HG03457 (cell line): ENCODE measurements around the gene IGFBP5.

ENCODE experiments used
- ATAC-seq: cut with Tn5 transposase; IDR thresholded peaks from one replicate; pipeline ENCODE4 v1.9.1; 2021; ENCODE audit warnings: moderate number of reproducible peaks; ENCODE audit not compliant: unreplicated experiment

IGFBP5 gene

GRCh38 chr2:216670266-216671080, 24.9 kb downstream of the IGFBP5 start:
- ATAC-seq, result no peak

DNA sequence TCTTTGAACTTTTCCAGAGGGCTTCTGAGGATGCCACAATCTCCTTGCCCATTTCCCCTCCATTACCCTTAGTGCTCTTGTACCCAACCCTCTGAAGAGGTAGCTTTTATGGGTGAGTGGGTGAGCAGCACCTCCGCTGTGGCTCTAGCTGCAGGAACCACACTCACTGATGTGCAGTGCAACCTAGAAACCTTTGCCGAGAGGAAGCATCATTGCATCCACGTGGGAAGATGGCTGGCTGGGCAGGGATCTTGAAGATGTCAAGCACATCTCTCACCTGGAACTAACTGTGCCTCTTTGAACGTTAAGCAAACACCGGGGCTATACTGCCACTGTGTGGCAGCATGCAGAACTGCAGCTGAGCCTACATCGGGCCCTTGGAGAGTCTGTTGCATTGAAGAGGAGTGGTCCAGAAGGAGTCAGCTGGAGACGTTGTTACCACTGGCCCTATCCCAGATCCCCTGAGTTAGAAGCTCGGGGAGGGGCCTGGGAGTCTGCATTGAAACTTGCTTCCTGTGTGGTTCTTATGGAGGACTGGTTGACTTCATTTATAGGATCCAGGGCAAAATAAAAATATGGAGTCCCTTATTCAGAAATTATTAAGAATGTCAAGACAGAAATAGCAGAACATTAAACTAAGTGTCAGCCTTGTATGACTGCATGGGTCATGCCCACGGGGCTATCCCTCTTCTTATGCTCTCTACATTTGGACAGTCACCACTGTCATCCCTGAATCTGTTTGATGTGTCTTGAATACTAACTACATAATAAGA, 28.7 kb downstream of the IGFBP5 start:
- ATAC-seq, result no peak

DNA sequence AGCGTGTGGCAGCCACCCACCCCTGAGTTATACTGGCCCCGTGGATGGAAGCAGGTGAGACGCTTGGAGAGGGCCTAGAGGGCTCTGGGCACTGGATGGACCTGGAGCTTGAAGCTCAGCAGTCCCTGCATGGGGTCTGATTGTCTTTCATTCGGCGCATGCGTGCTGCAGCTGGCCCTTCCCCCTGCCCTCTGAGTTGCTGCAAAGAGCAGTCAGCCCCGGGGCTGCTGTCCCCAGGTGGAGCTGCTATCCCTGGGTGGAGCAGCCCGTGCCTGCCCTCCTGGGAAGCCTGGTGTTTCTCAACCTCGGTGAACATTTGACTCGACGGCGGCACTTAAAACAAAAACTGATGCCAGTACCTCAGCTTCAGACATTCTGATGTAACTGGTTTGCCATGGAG, 29.6 kb downstream of the IGFBP5 start:
- ATAC-seq, result no peak

- no peak for ATAC-seq
Measured at GRCh38 chr2:216665242-216665641, 30.1 kb downstream of the IGFBP5 start.

DNA sequence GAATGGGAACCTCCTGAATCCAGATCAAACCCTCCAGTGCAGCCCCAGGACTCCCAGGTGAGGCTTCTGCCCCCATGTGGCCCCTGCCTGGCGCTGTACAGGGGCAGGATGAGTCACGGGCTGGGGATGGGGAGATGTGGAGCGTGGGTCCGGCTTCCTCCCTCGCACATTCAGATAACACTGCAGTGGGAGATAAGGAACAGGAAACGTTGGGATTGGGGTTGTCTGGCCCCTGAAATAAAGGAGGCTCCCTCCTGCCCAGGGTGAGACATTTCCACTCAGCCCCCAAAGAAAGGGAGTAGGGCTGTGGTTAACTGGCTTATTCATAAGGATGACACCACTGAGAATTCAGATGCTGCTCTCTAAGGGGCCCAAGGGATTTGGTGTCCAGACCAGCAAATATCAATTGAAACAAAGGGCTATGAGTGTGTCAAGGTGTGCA, 30.7 kb downstream of the IGFBP5 start:
- no peak for ATAC-seq

DNA sequence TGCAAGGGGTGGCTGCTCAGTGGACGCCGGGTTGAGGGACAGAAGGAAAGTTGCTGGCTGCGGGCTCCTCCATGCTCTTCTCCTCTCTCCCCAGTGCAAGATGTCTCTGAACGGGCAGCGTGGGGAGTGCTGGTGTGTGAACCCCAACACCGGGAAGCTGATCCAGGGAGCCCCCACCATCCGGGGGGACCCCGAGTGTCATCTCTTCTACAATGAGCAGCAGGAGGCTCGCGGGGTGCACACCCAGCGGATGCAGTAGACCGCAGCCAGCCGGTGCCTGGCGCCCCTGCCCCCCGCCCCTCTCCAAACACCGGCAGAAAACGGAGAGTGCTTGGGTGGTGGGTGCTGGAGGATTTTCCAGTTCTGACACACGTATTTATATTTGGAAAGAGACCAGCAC, 31.5 kb downstream of the IGFBP5 start:
- no peak for ATAC-seq

GRCh38 chr2:216663106-216663505, 32.2 kb downstream of the IGFBP5 start:
- ATAC-seq, result no peak

GRCh38 chr2:216661639-216662375, 33.5 kb downstream of the IGFBP5 start:
- no peak for ATAC-seq

DNA sequence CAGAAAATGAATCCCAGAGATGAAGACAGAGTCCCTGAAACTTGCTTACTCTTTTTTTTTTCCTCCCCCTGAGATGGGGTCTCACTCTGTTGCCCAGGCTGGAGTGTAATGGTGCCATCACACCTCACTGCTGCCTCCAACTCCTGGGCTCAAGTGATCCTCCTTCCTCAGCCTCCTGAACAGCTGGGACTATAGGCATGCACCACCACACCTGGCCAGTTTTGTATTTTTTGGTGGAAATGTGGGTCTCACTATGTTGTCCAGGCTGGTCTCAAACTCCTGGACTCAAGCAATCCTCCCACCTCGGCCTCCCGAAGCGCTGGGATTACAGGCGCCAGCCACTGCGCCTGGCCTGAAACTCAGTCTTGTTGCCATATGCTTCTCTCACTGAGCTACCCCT, 34.3 kb downstream of the IGFBP5 start:
- ATAC-seq, result no peak

- ATAC-seq, result no peak
Measured at GRCh38 chr2:216660496-216660895, 34.9 kb downstream of the IGFBP5 start.

DNA sequence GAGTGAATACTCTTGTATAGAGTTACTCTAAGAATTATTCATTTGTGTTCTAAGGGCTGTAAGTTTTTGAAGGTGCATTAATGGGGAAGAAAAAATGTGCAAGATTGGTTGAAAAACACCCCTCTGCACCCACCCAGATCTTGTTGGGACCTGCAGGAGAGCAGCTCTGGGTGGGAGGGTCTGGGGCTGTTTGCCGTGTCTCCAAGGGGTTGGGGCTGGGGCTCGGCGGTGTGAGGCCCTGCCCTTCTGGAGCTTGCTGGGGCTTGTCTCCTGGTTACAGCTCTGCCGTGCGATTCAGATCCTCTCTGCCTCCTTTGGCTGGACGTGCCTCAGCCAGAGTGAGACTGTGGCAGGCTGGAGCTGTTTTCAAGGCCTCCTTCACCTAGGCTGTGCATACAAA, 36.1 kb downstream of the IGFBP5 start:
- ATAC-seq, result no peak

DNA sequence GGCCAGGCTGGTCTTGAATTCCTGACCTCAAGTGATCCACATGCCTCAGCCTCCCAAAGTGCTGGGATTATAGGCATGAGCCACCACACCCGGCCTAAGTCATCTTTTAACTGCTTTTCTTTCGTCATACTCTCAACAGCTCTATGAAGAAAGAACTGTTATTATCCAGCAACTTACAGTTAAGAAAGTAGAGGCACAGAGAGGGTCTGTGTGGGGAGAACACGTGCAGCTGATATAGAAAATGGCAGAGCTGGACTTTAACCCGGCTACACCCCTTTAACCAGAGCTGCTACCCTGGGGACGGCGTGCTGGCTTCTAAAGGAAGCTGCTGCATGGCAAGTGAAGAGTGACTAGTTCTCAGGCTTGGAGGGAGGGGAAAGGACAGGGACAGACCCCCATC, 36.6 kb downstream of the IGFBP5 start:
- ATAC-seq, result no peak

GRCh38 chr2:216657980-216658379, 37.4 kb downstream of the IGFBP5 start:
- ATAC-seq, result no peak

DNA sequence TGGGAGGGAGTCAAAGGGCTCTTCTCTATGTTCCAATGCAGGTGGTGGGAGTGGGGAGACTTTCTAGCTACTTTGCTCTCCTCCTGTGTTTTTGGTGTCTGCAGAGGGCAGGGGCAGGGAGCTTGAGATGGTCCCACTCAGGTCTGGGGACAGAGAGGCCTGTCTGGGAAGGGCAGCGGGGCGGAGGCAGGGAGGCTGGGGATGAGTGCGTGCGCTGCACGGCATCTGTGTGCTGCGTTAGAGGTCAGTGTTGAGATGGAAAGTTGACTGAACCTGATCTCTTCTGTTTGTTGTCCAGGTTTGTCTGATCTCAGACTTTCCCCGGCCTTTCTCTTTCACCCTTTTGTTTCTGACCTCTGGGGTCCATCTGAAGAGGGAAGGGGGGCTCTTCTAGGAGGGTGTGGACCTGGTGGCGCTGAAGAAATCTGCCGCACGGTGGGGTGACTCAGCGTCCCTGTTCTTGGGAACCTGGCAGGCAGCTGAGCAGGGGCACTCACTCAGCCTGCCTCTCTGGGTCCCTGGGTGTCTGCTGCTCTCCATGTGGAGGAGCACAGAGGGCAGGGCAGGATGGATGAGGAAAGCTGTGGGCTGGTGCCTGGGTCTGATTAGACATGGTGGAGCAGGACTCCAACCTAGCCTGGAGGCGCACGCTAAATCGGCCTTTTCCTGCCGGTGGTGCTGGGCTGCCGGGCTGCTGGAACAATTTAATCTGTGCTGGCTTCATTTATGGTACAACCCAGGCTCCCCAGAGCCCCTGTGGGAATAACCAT, 38.1 kb downstream of the IGFBP5 start:
- no peak for ATAC-seq

DNA sequence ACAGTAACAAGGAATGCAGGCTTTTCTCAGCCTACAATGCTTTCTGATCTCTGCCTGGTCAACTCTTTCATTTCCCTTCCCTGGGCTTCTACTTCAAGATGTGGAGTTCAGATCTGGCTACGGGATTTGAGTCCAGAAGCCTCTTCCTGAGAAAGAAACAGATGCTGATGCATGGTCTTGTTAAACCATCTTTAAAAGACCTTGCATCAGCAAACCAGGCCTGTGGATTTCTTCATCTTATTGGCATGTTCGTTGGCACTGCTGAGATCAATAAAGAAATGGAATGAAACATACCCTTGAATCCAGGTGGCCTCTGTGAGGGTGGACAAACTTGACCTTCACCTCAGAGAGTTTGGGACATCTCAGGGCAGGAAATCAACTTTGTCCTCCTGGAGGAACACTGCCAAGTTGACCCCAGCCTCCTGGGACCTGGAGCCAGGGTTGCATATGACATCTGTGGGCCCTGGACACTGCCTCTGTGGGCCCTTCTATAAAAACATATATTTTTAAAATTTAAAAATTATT, 40.8 kb downstream of the IGFBP5 start:
- ATAC-seq, result no peak

- no peak for ATAC-seq
Measured at GRCh38 chr2:216653931-216654365, 41.4 kb downstream of the IGFBP5 start.

DNA sequence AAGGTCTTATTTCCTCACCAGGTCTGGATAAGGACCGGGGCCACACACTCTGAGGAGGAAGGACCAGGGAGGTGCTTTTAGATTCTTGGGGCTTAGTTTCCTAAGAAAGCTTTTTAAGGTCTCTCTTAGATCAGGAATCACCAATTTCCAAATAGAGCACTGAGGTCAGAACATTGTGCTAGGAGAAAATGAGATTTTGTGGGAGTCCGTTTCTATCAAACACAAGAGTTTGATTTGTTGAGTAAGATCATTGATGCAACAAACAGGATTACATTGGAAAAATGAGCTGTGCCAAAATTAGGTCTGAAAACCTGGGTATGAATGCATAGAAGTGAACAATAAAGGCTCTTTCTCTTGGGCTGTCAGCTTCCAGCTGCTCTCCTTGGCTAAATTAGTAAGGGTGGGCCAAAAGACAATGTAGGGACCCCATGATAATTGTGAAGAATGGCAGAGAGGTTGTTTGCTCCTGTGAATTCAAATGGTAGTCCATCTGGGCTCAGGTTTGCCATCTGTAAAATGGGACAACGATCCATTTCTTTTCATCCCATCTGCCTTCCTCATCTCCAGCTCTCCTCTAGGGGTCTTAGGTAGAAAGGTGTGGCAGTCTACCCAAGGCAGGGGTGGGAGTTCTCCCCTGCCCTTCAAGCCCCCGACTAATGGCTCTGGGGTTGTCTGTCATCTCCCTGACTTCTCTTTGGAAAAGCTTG, 42.1 kb downstream of the IGFBP5 start:
- ATAC-seq, result no peak

GRCh38 chr2:216652566-216652965, 42.8 kb downstream of the IGFBP5 start:
- ATAC-seq, result no peak

DNA sequence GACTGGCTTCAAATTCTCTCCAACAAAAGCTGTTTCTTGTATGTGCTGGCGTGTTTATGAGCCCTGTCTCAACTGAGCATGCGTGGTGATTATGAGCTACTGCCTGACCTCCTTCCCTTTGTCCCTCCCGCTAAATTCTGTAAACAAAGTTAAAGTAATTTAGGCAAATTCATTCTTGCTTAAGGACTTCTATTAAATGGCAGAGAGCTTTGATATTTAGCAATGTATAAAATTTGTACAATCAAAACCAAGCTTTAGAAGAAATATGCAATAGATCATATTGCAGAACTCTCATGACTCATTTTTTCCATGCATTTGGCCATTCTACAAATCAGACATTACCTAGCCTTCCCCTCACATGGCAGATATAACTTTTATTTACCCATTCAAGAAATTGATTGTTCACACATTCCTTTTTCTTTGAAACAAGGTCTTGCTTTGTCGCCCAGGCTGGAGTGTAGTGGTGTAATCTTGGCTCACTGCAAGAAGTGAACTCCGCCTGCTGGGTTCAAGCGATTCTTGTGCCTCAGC, 43.9 kb downstream of the IGFBP5 start:
- ATAC-seq, result no peak
